ENCODE results near the gene NAP1L4.
"Not testable (repeated sequence)": the region's sequence is repeated elsewhere in the genome, so short reads cannot be mapped to it uniquely, and the experiment has no call there.

NAP1L4 gene

DNA sequence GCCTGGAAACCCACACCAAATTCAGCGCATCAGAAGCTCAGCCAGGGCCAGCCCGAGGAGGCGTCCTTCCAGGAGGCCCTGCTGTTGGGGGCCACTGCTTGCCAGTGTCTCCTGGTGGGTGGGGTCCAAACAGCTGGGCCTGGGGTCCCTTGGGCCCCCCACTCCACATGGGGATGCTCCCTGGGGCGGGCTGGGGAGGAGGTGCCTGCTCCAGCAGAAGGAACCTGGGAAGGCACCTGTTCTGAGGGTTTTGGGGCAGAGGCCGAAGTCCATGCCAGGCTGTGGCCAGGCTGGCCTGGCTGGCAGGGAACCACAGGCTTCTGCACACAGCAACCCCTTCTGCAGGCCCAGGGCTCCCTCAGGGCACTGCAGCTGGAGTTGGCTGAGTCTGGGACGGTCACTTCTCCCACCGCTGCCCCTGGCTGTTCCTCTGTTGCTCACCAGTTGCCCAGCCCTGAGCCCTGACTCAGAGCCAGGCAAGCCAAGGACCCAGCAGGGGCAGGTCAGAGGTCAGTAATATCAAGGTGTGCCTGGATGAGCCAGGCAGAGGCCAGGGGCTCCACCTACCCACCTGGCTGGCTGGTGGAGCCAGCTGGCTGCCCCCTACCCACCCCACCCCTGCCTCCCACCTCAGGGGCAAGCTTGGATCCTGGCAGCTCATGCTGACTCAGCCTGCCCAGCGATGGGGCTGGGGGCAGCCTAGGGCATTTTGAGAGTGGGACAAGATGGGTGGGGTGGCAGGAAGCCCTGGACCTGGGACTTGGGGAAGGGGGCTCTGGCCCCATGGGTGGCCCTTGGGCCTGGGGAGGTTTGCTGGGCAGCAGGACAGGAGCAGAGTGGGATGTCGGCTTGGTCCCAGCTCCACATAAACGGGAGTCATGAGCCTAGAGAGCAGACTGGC, 51.0 kb downstream of the NAP1L4 start:
- no peak for DNase-seq (ENCODE audit: low read depth)
- no peak overlapping the region for H3K4me3 ChIP-seq (ENCODE audit: low read depth, low read length)
- TF ChIP-seq, protein P1, sequence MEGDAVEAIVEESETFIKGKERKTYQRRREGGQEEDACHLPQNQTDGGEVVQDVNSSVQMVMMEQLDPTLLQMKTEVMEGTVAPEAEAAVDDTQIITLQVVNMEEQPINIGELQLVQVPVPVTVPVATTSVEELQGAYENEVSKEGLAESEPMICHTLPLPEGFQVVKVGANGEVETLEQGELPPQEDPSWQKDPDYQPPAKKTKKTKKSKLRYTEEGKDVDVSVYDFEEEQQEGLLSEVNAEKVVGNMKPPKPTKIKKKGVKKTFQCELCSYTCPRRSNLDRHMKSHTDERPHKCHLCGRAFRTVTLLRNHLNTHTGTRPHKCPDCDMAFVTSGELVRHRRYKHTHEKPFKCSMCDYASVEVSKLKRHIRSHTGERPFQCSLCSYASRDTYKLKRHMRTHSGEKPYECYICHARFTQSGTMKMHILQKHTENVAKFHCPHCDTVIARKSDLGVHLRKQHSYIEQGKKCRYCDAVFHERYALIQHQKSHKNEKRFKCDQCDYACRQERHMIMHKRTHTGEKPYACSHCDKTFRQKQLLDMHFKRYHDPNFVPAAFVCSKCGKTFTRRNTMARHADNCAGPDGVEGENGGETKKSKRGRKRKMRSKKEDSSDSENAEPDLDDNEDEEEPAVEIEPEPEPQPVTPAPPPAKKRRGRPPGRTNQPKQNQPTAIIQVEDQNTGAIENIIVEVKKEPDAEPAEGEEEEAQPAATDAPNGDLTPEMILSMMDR (IDR thresholded peaks at IDR 0.05; ENCODE audit: low read depth, low read length) = no peak
- TF ChIP-seq POLR2A (IDR thresholded peaks at IDR 0.05; ENCODE audit: extremely low read depth, insufficient read length) (no peak), MAX (IDR thresholded peaks at IDR 0.05; ENCODE audit: low read depth, low read length) (no peak), MYC (IDR thresholded peaks at IDR 0.05; ENCODE audit: low read depth, low read length) (no peak)

GRCh38 chr11:2940147-2940920, 51.8 kb downstream of the NAP1L4 start:
- no peak for DNase-seq (ENCODE audit: low read depth)
- no peak overlapping the region for H3K4me3 ChIP-seq (ENCODE audit: low read depth, low read length)
- TF ChIP-seq, protein P1 (IDR thresholded peaks at IDR 0.05; ENCODE audit: low read depth, low read length) = no peak
- TF ChIP-seq MAX (IDR thresholded peaks at IDR 0.05; ENCODE audit: low read depth, low read length) = no peak

DNA sequence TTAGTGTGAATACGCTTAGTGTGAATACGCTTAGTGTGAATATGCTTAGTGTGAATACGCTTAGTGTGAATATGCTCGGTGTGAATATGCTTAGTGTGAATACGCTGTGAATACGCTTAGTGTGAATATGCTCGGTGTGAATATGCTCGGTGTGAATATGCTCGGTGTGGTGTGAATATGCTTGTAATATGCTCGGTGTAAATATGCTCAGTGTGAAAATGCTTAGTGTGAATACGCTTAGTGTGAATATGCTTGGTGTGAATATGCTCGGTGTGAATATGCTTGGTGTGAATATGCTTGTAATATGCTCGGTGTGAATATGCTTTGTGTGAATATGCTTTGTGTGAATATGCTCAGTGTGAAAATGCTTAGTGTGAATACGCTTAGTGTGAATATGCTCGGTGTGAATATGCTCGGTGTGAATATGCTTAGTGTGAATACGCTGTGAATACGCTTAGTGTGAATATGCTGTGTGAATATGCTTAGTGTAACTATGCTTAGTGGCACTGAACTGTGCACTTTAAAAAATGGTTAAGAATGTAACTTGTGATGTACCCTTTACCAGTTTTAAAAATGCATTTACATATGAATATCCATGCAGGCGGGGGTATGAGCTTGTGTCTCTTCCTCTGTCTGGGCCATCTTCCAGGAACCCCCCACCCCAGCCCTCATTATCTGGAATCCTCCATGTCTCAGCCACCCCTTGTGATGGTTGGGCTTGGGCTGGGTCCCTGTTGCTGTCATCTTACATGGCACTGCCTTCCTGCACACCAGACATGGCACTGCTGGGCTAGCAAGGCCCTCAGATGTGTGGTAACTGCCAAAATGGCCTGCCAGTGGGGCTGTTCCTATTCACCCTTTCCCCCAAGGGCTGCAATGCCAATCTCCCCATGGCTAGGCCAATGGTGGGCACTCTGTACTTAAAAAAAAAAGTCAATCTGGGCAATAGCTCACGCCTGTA, 53.4 kb downstream of the NAP1L4 start:
- not testable (repeated sequence) for H3K4me3 ChIP-seq (ENCODE audit: low read depth, low read length); DNase-seq (ENCODE audit: low read depth)

- not testable (repeated sequence) for H3K4me3 ChIP-seq (ENCODE audit: low read depth, low read length); DNase-seq (ENCODE audit: low read depth)
Observed at GRCh38 chr11:2937641-2938457, 54.3 kb downstream of the NAP1L4 start.

DNA sequence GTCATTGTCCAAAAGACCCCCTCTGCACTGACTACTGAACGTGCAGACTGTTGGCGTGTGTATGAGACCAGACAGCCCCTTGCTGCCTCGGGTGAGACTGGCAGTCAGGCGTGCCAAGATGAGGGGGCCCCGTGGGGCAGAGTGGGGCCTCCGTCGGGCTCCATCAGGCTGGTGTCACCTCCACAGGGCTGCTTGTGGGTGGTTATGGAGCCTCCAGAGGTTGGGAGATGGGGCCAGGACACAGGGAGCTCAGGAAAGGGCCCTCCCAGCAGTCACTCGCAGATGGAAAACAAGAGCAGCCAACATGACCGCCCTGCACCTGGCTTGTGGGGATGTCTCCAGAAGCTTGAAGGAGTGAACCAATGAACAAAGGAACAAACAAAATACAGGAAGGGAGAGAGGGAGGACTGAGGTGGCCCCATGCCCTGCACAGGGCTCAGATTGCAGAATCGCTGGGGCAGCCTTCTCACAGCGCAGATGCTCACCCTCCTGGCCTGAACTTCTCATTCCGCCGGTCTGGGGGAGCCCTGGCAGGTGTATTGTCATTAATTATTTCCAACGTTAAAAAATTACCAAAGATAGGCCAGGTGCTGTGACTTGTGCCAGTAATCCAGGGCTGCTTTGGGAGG, 57.4 kb downstream of the NAP1L4 start:
- no peak for DNase-seq (ENCODE audit: low read depth)
- no peak overlapping the region for H3K4me3 ChIP-seq (ENCODE audit: low read depth, low read length)
- no peak for TF ChIP-seq MAX (IDR thresholded peaks at IDR 0.05; ENCODE audit: low read depth, low read length)
- no peak for TF ChIP-seq MYC (IDR thresholded peaks at IDR 0.05; ENCODE audit: low read depth, low read length)
- no peak for TF ChIP-seq POLR2A (IDR thresholded peaks at IDR 0.05; ENCODE audit: extremely low read depth, insufficient read length)
- TF ChIP-seq, protein P1 (IDR thresholded peaks at IDR 0.05; ENCODE audit: low read depth, low read length) = no peak

DNA sequence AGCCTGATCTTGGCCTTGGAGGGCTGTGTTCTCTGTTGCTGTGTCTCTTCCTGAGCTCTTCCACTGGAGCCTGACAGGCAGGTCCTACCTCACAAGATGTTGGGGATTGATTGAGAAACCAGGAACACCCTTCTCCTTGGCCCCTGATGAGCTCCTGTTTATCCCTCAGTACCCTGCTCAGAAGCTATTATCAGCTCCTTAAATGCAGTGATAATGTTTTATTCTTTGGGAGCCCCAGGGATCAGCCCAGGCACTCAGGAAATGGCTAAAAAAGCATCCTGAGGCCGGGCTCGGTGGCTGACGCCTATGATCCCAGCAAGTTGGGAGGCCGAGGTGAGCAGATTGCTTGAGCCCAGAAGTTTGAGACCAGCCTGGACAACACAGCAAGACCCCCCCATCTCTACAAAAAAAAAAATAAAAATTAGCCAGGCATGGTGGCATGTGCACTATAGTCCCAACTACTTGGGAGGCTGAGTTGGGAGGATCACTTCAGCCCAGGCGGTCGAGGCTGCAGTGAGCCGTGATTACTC, 58.0 kb downstream of the NAP1L4 start:
- DNase-seq (ENCODE audit: low read depth) = no peak
- TF ChIP-seq MYC (IDR thresholded peaks at IDR 0.05; ENCODE audit: low read depth, low read length) = no peak
- no peak for TF ChIP-seq POLR2A (IDR thresholded peaks at IDR 0.05; ENCODE audit: extremely low read depth, insufficient read length)
- TF ChIP-seq MAX (IDR thresholded peaks at IDR 0.05; ENCODE audit: low read depth, low read length) = no peak
- TF ChIP-seq, protein P1 (IDR thresholded peaks at IDR 0.05; ENCODE audit: low read depth, low read length) = no peak
- H3K4me3 ChIP-seq (ENCODE audit: low read depth, low read length) = no peak overlapping the region
